HG02759 (cell line): ENCODE results near the gene CHEK2.
"Not testable (repeated sequence)": the region's sequence is repeated elsewhere in the genome, so short reads cannot be mapped to it uniquely, and the experiment has no call there.

Experiments used
- ATAC-seq: cut with Tn5 transposase; IDR thresholded peaks from one replicate; pipeline ENCODE4 v1.9.1; 2021; ENCODE audit warnings: mild to moderate bottlenecking, moderate library complexity; ENCODE audit not compliant: unreplicated experiment

CHEK2 gene

GRCh38 chr22:28693041-28693760 lies 48.4 kb downstream of the CHEK2 start:
- ATAC-seq: not testable (repeated sequence)

GRCh38 chr22:28689796-28690195 lies 51.8 kb downstream of the CHEK2 start:
- not testable (repeated sequence) for ATAC-seq

- ATAC-seq: not testable (repeated sequence)
Observed at GRCh38 chr22:28682966-28683365, 58.7 kb downstream of the CHEK2 start.

GRCh38 chr22:28680813-28681490 lies 60.7 kb downstream of the CHEK2 start:
- ATAC-seq: not testable (repeated sequence)

- ATAC-seq: not testable (repeated sequence)
Observed at GRCh38 chr22:28679611-28680287, 61.9 kb downstream of the CHEK2 start, which contains the start of gene TTC28. Gene TTC28, minus strand, starts transcription at chr22:28679840. Its CDS starts 117 bp downstream, at chr22:28679723.

- ATAC-seq: not testable (repeated sequence)
Observed at GRCh38 chr22:28678778-28679610, 62.6 kb downstream of the CHEK2 start.

- ATAC-seq: not testable (repeated sequence)
Observed at GRCh38 chr22:28678170-28678569, 63.5 kb downstream of the CHEK2 start.

- no peak for ATAC-seq
Observed at GRCh38 chr22:28674121-28674563, 67.5 kb downstream of the CHEK2 start.

- no peak for ATAC-seq
Observed at GRCh38 chr22:28670756-28671155, 70.9 kb downstream of the CHEK2 start.

- ATAC-seq: no peak
Observed at GRCh38 chr22:28670161-28670560, 71.5 kb downstream of the CHEK2 start.

- no peak for ATAC-seq
Observed at GRCh38 chr22:28669387-28669786, 72.2 kb downstream of the CHEK2 start.

GRCh38 chr22:28663569-28663942 lies 78.1 kb downstream of the CHEK2 start:
- not testable (repeated sequence) for ATAC-seq

- no peak for ATAC-seq
Observed at GRCh38 chr22:28658448-28658847, 83.2 kb downstream of the CHEK2 start.

GRCh38 chr22:28656181-28656580 lies 85.4 kb downstream of the CHEK2 start:
- ATAC-seq: no peak

- ATAC-seq: no peak
Observed at GRCh38 chr22:28650463-28650862, 91.2 kb downstream of the CHEK2 start.

- ATAC-seq: no peak
Observed at GRCh38 chr22:28648792-28649191, 92.8 kb downstream of the CHEK2 start.

GRCh38 chr22:28647216-28647615 lies 94.4 kb downstream of the CHEK2 start:
- no peak for ATAC-seq

GRCh38 chr22:28639321-28639720 lies 102.3 kb downstream of the CHEK2 start:
- ATAC-seq: no peak
